ENCODE results near the gene ARSD. TPM values are rescaled to one million over a fixed set of nuclear protein-coding genes. Genes with fewer than 3 reads are reported as not detected.
"Not testable (repeated sequence)": the region's sequence is repeated elsewhere in the genome, so short reads cannot be mapped to it uniquely, and the experiment has no call there.

The ARSD gene
- polyA plus RNA-seq, 1 experiment = 11.6 TPM

DNA sequence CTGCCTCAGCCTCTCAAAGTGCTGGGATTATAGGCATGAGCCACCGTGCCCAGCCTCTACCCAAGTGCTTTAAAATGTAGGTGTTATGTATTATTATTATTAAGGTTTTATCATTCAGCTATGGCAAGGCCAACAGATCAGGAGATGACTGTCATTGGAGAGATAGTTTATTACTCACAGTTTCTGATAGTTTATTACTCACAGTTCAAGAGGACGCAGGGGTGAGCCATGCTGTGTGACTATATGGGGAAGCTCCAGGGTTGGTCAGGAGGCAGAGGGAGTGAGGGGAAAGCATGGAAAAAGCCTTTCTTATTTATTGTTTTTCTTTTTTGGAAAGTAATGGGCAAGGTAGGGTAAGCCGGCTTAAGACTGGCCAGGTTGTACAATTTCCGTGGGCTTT lies 25.4 kb upstream of the ARSD start:
- no peaks in the 10 kb centered on the region for H3K27me3 ChIP-seq (ENCODE audit: control insufficient read depth, insufficient read depth, low read length)
- ChIA-PET CTCF (no interaction called here), POLR2A (no interaction called here)
- no peak overlapping the region for H3K27ac ChIP-seq (ENCODE audit: low read depth, low read length)
- TF ChIP-seq, protein P1, sequence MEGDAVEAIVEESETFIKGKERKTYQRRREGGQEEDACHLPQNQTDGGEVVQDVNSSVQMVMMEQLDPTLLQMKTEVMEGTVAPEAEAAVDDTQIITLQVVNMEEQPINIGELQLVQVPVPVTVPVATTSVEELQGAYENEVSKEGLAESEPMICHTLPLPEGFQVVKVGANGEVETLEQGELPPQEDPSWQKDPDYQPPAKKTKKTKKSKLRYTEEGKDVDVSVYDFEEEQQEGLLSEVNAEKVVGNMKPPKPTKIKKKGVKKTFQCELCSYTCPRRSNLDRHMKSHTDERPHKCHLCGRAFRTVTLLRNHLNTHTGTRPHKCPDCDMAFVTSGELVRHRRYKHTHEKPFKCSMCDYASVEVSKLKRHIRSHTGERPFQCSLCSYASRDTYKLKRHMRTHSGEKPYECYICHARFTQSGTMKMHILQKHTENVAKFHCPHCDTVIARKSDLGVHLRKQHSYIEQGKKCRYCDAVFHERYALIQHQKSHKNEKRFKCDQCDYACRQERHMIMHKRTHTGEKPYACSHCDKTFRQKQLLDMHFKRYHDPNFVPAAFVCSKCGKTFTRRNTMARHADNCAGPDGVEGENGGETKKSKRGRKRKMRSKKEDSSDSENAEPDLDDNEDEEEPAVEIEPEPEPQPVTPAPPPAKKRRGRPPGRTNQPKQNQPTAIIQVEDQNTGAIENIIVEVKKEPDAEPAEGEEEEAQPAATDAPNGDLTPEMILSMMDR (IDR thresholded peaks at IDR 0.05; ENCODE audit: low read depth, low read length) = no peak
- H3K4me3 ChIP-seq (ENCODE audit: low read depth, low read length) = no peak overlapping the region
- no peaks in the 10 kb centered on the region for H3K9me3 ChIP-seq (ENCODE audit: control insufficient read depth, insufficient read depth, low read length)
- no peak for DNase-seq (ENCODE audit: low read depth, low spot score)

DNA sequence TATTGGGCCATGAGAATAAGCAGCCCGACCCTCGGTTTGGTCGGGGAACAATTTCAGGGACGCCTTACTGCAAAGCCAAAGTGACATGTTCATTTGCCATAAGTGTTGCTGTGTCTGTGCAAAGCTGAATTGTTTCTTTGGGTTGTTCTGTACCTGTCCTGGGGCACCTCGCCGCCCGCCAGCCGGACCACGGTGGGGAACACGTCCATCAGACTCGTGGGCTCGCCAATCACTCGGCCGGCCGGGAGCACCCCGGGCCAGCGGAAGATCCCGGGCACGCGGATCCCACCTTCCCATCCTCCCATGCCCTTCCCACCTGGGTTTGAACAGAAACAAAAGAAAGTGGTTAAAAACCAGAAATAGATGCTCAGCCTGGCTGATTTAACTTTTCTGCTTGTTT lies 8.8 kb upstream of the ARSD start:
- POLR2A ChIA-PET; CTCF ChIA-PET; DNase-seq (ENCODE audit: low read depth, low spot score): not testable (repeated sequence)

DNA sequence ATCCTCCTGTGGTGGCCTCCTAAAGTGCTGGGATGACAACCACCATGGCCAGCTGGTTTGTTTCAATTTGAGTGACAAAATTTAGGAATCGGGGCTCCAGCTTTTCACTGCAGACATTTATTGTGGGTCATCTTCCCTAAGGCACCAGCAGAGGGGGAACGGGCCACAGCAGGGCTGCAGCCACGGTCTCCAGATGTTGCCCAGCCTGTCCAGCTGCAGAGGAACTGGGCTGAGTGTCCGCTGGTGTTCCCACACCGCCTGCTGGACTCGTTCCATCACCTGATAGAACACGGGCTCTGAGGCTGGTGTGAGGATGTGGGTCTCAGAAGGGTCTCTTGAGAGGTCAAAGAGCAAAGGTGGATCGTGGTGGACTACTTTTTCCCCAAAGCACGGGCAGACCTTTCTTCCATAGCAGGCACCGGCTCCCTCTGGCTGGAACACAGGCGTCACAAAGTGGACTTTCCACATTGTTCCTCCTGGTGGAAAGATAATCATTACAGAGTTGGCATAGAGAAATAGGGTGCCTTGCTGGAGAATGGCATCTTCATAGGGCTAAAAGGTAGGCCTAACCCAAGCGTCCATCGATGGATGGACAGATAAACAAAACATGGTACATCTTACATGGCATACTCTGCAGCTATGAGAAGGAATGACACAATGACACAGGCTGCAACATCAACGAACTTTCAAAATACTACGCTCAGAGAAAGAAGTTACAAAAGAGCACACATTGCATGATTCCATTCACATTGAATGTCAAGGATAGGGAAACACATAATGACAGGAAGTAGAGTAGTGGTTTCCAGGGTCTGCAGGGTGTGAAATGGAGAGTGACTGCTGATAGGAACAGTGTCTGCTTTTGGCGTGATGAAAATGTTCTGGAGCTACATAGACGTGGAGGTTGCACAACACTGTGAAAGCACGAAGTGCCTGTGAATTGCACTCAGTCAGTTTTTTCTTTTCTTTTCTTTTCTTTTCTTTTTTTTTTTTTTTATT lies 5.9 kb upstream of the ARSD start:
- Histone ChIP-seq H3K27ac (ENCODE audit: low read depth, low read length) (no peak overlapping the region), H3K4me3 (ENCODE audit: low read depth, low read length) (no peak overlapping the region), H3K27me3 (ENCODE audit: control insufficient read depth, insufficient read depth, low read length) (no peaks in the 10 kb centered on the region), H3K9me3 (ENCODE audit: control insufficient read depth, insufficient read depth, low read length) (peaks cover 3% of the 10 kb centered on the region)
- no peak for DNase-seq (ENCODE audit: low read depth, low spot score)
- ChIA-PET POLR2A (no interaction called here), CTCF (no interaction called here)
- TF ChIP-seq, protein P1 (IDR thresholded peaks at IDR 0.05; ENCODE audit: low read depth, low read length) = 0 out of 2 replicates have a peak, but pooled peaks have one; percentile 3

More for the DNA sequence above, 8.8 kb upstream of the ARSD start:
- not testable (repeated sequence) for H3K27ac ChIP-seq (ENCODE audit: low read depth, low read length); H3K4me3 ChIP-seq (ENCODE audit: low read depth, low read length); H3K27me3 ChIP-seq (ENCODE audit: control insufficient read depth, insufficient read depth, low read length); H3K9me3 ChIP-seq (ENCODE audit: control insufficient read depth, insufficient read depth, low read length)

DNA sequence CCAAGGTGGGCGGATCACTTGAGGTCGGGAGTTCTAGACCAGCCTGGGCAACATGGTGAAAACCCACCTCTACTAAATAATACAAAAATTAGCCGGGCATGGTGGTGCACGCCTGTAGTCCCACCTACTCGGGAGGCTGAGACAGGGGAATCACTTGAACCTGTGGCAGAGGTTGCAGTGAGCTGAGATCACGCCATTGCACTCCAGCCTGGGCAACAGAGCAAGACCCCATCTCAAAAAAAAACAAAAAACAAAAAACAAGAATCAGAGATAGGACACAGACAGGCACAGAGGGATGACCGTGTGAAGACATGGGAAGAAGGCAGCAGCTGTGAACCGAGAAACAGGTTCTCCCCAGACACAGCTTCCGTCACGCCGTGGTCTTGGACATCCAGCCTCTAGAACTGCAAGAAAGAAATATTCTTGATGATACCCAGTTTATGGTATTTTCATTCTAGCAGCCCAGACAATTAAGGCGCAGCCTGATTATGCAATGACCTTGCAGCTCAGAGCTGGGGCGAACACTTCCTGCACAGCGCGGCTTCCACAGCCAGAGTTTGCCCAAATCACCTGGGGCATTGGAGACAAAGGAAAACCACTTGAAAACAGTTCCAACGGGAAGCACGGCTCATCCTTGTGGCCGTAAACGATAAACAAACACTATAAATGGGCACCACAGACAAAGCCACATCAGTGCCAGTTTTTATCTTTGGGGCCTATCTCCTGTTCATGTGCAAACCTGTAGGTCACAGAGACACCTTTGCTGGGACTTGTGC lies 4.2 kb upstream of the ARSD start:
- no peak overlapping the region for H3K27ac ChIP-seq (ENCODE audit: low read depth, low read length)
- H3K4me3 ChIP-seq (ENCODE audit: low read depth, low read length) = no peak overlapping the region
- no peaks in the 10 kb centered on the region for H3K27me3 ChIP-seq (ENCODE audit: control insufficient read depth, insufficient read depth, low read length)
- CTCF ChIA-PET = no interaction called here
- TF ChIP-seq, protein P1 (IDR thresholded peaks at IDR 0.05; ENCODE audit: low read depth, low read length) = no peak
- peaks cover 3% of the 10 kb centered on the region for H3K9me3 ChIP-seq (ENCODE audit: control insufficient read depth, insufficient read depth, low read length)
- DNase-seq (ENCODE audit: low read depth, low spot score) = no peak
- POLR2A ChIA-PET = no interaction called here

DNA sequence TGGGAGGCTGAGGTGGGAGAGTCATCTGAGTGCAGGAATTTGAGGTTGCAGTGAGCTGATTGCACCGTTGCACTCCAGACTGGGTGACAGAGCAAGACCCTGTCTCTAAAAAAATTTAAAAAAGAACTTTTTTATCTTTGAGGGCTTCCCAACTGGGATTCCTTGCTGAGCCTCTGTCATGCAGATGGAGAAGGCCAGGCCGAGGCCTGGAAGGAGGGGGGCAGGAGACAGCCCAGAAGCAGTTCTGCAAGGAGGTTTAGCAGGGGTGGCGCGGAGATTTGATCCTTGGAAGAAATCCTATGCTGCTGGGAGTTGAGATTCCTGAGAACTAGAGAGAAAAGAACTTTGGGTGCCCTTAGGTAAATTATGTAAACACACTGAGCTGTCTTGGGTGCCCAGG lies 2.5 kb upstream of the ARSD start:
- TF ChIP-seq, protein P1 (IDR thresholded peaks at IDR 0.05; ENCODE audit: low read depth, low read length) = no peak
- no peak for DNase-seq (ENCODE audit: low read depth, low spot score)
- POLR2A ChIA-PET = no interaction called here
- H3K27ac ChIP-seq (ENCODE audit: low read depth, low read length) = no peak overlapping the region
- CTCF ChIA-PET = no interaction called here
- H3K27me3 ChIP-seq (ENCODE audit: control insufficient read depth, insufficient read depth, low read length) = no peaks in the 10 kb centered on the region
- H3K9me3 ChIP-seq (ENCODE audit: control insufficient read depth, insufficient read depth, low read length) = peaks cover 3% of the 10 kb centered on the region
- H3K4me3 ChIP-seq (ENCODE audit: low read depth, low read length) = no peak overlapping the region

Measured in AG04450 (cell line).